Measurements from ENCODE around the gene TNRC18.

- TF ChIP-seq OSR1 (CRISPR knock-in tag; IDR thresholded peaks at IDR 0.05) (no peak), CREB5 (CRISPR knock-in tag; IDR thresholded peaks at IDR 0.05; ENCODE audit: low read depth) (no peak), TOX (CRISPR knock-in tag; IDR thresholded peaks at IDR 0.05; ENCODE audit: borderline replicate concordance) (no peak), GLIS3 (CRISPR knock-in tag; IDR thresholded peaks at IDR 0.05) (no peak), PPARA (CRISPR knock-in tag; IDR thresholded peaks at IDR 0.05; ENCODE audit: borderline replicate concordance) (no peak), ISL1 (CRISPR knock-in tag; IDR thresholded peaks at IDR 0.05) (no peak), CSRNP3 (CRISPR knock-in tag; IDR thresholded peaks at IDR 0.05) (no peak), PATZ1 (CRISPR knock-in tag; IDR thresholded peaks at IDR 0.05; ENCODE audit: borderline replicate concordance) (no peak), CSDC2 (CRISPR knock-in tag; IDR thresholded peaks at IDR 0.05) (no peak), ARNTL (CRISPR knock-in tag; IDR thresholded peaks at IDR 0.05; ENCODE audit: borderline replicate concordance, low read depth) (no peak), TSHZ2 (CRISPR knock-in tag; IDR thresholded peaks at IDR 0.05) (no peak), SNAI2 (CRISPR knock-in tag; IDR thresholded peaks at IDR 0.05) (no peak), ZFP30 (CRISPR knock-in tag; IDR thresholded peaks at IDR 0.05) (no peak)
Measured at GRCh38 chr7:5348134-5349004, 75.3 kb downstream of the TNRC18 start.
